Measurements from ENCODE around the gene PRMT2. TPM values are rescaled to one million over a fixed set of nuclear protein-coding genes. Genes with fewer than 3 reads are reported as not detected.

The PRMT2 gene
- total RNA-seq, 1 donor from 2014 or later, result 151 TPM

DNA sequence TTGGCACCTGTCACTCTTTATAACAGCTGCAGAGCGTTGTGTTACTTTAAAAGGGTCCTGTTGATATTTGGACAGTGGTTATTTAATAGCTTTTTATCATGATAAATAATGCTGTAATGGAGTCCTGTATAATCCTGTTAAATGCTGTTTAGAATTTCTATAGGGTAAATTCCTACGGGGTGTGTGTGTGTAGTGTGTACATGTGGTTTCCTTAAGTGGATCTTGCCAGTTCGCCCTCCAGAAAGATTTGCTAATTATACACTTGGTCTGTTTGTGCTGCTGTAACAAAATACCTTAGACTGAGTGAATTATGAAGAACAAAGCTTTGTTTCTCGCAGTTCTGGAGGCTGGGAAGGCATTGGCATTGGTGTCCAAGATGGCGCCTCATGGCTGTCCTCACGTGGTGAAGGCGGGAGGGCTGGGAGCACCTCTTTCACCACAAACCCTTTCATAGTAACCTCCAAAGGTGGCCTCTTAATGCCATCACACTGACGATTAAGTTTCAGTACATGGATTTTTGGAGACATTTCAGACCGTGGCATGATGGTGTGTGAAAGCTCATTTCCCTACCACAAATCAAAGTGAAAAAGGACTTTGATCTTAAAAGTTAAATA, 11.2 kb downstream of the PRMT2 start:
- no peak overlapping the region for H3K4me3 Mint-ChIP-seq (ENCODE audit: unreplicated experiment)
- peaks cover 5% of the 10 kb centered on the region for H3K27me3 Mint-ChIP-seq (ENCODE audit: unreplicated experiment)
- no peaks in the 10 kb centered on the region for H3K9me3 Mint-ChIP-seq (ENCODE audit: unreplicated experiment)
- peaks cover 54% of the 10 kb centered on the region for H3K36me3 Mint-ChIP-seq (ENCODE audit: low read depth, unreplicated experiment)
- DNase-seq (ENCODE audit: low spot score), result no peak
- H3K4me1 Mint-ChIP-seq (ENCODE audit: unreplicated experiment), result no peaks in the 10 kb centered on the region
- H3K27ac Mint-ChIP-seq (ENCODE audit: unreplicated experiment), result no peak overlapping the region
- TF ChIP-seq, protein P1, sequence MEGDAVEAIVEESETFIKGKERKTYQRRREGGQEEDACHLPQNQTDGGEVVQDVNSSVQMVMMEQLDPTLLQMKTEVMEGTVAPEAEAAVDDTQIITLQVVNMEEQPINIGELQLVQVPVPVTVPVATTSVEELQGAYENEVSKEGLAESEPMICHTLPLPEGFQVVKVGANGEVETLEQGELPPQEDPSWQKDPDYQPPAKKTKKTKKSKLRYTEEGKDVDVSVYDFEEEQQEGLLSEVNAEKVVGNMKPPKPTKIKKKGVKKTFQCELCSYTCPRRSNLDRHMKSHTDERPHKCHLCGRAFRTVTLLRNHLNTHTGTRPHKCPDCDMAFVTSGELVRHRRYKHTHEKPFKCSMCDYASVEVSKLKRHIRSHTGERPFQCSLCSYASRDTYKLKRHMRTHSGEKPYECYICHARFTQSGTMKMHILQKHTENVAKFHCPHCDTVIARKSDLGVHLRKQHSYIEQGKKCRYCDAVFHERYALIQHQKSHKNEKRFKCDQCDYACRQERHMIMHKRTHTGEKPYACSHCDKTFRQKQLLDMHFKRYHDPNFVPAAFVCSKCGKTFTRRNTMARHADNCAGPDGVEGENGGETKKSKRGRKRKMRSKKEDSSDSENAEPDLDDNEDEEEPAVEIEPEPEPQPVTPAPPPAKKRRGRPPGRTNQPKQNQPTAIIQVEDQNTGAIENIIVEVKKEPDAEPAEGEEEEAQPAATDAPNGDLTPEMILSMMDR (IDR thresholded peaks at IDR 0.05; ENCODE audit: unreplicated experiment), result no peak

DNA sequence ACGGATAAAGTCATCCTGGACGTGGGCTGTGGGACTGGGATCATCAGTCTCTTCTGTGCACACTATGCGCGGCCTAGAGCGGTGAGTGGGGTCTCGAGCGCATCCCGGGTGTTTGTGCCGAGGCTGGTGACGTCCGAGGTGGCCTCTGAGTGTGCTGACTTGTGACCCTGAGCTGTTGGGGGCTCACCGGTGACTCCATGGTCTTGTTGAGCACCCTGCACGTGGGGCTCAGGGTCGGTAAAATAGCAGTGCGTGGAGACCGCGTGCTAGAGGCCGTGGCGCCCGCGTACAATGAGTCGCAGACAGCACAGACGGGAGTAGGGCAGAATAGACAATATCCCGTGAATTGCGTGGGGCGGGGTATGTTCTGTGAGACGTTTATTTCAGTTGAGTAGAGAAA, 13.1 kb downstream of the PRMT2 start:
- Mint-ChIP-seq H3K27ac (ENCODE audit: unreplicated experiment) (no peak overlapping the region), H3K27me3 (ENCODE audit: unreplicated experiment) (peaks cover 5% of the 10 kb centered on the region), H3K36me3 (ENCODE audit: low read depth, unreplicated experiment) (peaks cover 63% of the 10 kb centered on the region), H3K9me3 (ENCODE audit: unreplicated experiment) (no peaks in the 10 kb centered on the region), H3K4me1 (ENCODE audit: unreplicated experiment) (no peaks in the 10 kb centered on the region), H3K4me3 (ENCODE audit: unreplicated experiment) (no peak overlapping the region)
- no peak for DNase-seq (ENCODE audit: low spot score)
- TF ChIP-seq, protein P1 (IDR thresholded peaks at IDR 0.05; ENCODE audit: unreplicated experiment), result no peak

DNA sequence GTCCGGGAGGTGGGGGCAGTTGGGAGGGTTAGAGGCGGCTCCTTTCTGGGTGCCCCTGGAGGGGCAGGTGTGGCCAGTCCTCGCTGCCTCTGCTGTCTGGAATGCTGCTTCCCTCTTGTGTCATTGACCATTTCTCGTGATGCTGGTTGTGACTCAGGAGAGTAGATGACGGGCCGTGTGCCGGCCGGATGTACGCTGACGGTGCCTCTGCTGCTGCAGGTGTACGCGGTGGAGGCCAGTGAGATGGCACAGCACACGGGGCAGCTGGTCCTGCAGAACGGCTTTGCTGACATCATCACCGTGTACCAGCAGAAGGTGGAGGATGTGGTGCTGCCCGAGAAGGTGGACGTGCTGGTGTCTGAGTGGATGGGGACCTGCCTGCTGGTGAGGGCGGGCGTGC, 13.9 kb downstream of the PRMT2 start:
- H3K27me3 Mint-ChIP-seq (ENCODE audit: unreplicated experiment), result peaks cover 5% of the 10 kb centered on the region
- H3K4me1 Mint-ChIP-seq (ENCODE audit: unreplicated experiment), result no peaks in the 10 kb centered on the region
- peaks cover 68% of the 10 kb centered on the region for H3K36me3 Mint-ChIP-seq (ENCODE audit: low read depth, unreplicated experiment)

DNA sequence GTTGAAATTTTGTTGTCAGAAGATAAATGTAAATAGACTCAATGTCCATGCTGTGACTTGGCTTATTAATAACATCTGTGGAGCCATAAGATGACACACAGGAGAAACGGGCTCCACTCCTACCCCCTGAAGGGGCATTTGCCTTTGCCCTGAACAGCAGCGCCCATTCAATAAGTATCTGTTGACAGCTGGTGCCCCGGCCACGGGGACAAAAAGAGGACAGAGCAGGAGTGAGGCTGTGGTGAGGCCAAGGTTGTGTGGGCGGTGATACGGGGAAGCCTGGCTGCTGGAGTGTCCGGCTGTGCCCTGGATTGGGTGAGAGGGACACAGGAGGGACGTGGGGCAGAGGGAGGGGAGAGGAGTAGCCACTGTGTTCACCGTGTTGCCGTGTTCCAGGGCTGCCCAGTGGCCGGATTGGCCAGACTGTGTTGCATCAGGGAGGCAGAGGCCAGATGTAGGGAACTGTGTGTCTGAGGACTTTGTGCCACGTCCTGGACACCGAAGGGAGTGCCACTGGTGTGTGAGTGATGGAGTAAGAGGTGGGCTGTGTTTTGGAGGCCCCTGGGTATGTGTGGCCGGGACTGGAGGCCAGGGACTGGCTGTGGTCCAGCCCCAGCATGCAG, 15.1 kb downstream of the PRMT2 start:
- Mint-ChIP-seq H3K4me1 (ENCODE audit: unreplicated experiment) (no peaks in the 10 kb centered on the region), H3K27ac (ENCODE audit: unreplicated experiment) (no peak overlapping the region), H3K9me3 (ENCODE audit: unreplicated experiment) (no peaks in the 10 kb centered on the region)

More for the DNA sequence above, 13.9 kb downstream of the PRMT2 start:
- no peak overlapping the region for H3K4me3 Mint-ChIP-seq (ENCODE audit: unreplicated experiment)
- no peak for DNase-seq (ENCODE audit: low spot score)
- H3K9me3 Mint-ChIP-seq (ENCODE audit: unreplicated experiment), result no peaks in the 10 kb centered on the region
- TF ChIP-seq, protein P1 (IDR thresholded peaks at IDR 0.05; ENCODE audit: unreplicated experiment), result no peak
- H3K27ac Mint-ChIP-seq (ENCODE audit: unreplicated experiment), result no peak overlapping the region

DNA sequence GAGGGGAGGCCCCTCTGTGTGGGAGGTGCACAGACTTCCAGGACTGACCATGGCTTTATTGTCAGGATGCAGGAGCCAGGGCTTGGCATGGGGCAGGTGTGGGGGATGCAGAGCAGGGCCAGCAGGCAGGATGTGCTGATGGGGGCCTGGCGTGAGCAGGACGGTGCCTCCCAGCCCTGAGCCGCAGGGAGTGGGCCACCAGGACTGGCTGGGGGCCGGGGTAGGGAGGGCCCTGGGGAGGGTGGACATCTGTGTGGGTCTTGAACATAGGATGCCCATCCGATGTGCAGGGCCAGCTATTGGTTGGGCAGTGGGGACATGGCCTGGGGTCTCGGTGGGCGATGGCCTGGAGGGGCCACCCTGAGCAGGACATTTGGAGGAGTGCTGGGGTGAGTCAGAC, 15.6 kb downstream of the PRMT2 start:
- Mint-ChIP-seq H3K4me1 (ENCODE audit: unreplicated experiment) (no peaks in the 10 kb centered on the region), H3K36me3 (ENCODE audit: low read depth, unreplicated experiment) (peaks cover 70% of the 10 kb centered on the region), H3K27ac (ENCODE audit: unreplicated experiment) (no peak overlapping the region), H3K4me3 (ENCODE audit: unreplicated experiment) (no peak overlapping the region), H3K27me3 (ENCODE audit: unreplicated experiment) (peaks cover 5% of the 10 kb centered on the region), H3K9me3 (ENCODE audit: unreplicated experiment) (no peaks in the 10 kb centered on the region)
- TF ChIP-seq, protein P1 (IDR thresholded peaks at IDR 0.05; ENCODE audit: unreplicated experiment), result no peak
- DNase-seq (ENCODE audit: low spot score), result no peak

More for the DNA sequence above, 15.1 kb downstream of the PRMT2 start:
- Mint-ChIP-seq H3K4me3 (ENCODE audit: unreplicated experiment) (peak overlapping the region; percentile 47), H3K27me3 (ENCODE audit: unreplicated experiment) (peaks cover 5% of the 10 kb centered on the region), H3K36me3 (ENCODE audit: low read depth, unreplicated experiment) (peaks cover 71% of the 10 kb centered on the region)
- TF ChIP-seq, protein P1 (IDR thresholded peaks at IDR 0.05; ENCODE audit: unreplicated experiment), result no peak
- no peak for DNase-seq (ENCODE audit: low spot score)
